Measurements from ENCODE around the gene FAM151A.

- TF ChIP-seq CTCF (IDR thresholded peaks at IDR 0.05; ENCODE audit: low read depth, low read length) (no peak), POLR2A (IDR thresholded peaks at IDR 0.05; ENCODE audit: extremely low read depth, insufficient read length) (no peak), MAX (IDR thresholded peaks at IDR 0.05; ENCODE audit: low read depth, low read length) (no peak), MYC (IDR thresholded peaks at IDR 0.05; ENCODE audit: low read depth, low read length) (no peak)
Observed at GRCh38 chr1:54579337-54579781, 44.0 kb downstream of the FAM151A start.
